Measurements from ENCODE around the gene IRF3.

The IRF3 gene

GRCh38 chr19:49652551-49653465 is 12.8 kb downstream of the IRF3 start:
- no peak for TF ChIP-seq CEBPB (IDR thresholded peaks at IDR 0.05)
- TF ChIP-seq YY1 (IDR thresholded peaks at IDR 0.05; ENCODE audit: low read depth), result no peak
- TF ChIP-seq USF1 (IDR thresholded peaks at IDR 0.05), result no peak
- no peak for TF ChIP-seq TEAD4 (IDR thresholded peaks at IDR 0.05)
- TF ChIP-seq MAX (IDR thresholded peaks at IDR 0.05), result no peak

GRCh38 chr19:49651820-49652550 is 13.7 kb downstream of the IRF3 start:
- TF ChIP-seq EP300 (IDR thresholded peaks at IDR 0.05; ENCODE audit: borderline replicate concordance) (no peak), TCF12 (IDR thresholded peaks at IDR 0.05; ENCODE audit: low read depth) (no peak), CEBPB (IDR thresholded peaks at IDR 0.05) (no peak), FOXM1 (IDR thresholded peaks at IDR 0.05; ENCODE audit: borderline replicate concordance, low read depth) (no peak), EGR1 (IDR thresholded peaks at IDR 0.05) (no peak), RAD21 (IDR thresholded peaks at IDR 0.05; ENCODE audit: low read depth) (no peak), NFIC (IDR thresholded peaks at IDR 0.05) (no peak)

- TF ChIP-seq CREB1 (IDR thresholded peaks at IDR 0.05; ENCODE audit: low read depth), result no peak
- TF ChIP-seq RAD21 (IDR thresholded peaks at IDR 0.05; ENCODE audit: low read depth), result no peak
- TF ChIP-seq FOXM1 (IDR thresholded peaks at IDR 0.05; ENCODE audit: borderline replicate concordance, low read depth), result no peak
- TF ChIP-seq EGR1 (IDR thresholded peaks at IDR 0.05), result no peak
- no peak for TF ChIP-seq MAX (IDR thresholded peaks at IDR 0.05)
- no peak for TF ChIP-seq TAF1 (IDR thresholded peaks at IDR 0.05; ENCODE audit: low read depth)
- no peak for TF ChIP-seq TCF12 (IDR thresholded peaks at IDR 0.05; ENCODE audit: low read depth)
- no peak for TF ChIP-seq USF1 (IDR thresholded peaks at IDR 0.05)
- no peak for TF ChIP-seq TEAD4 (IDR thresholded peaks at IDR 0.05)
- no peak for TF ChIP-seq EP300 (IDR thresholded peaks at IDR 0.05; ENCODE audit: borderline replicate concordance)
- no peak for TF ChIP-seq CEBPB (IDR thresholded peaks at IDR 0.05)
- TF ChIP-seq YY1 (IDR thresholded peaks at IDR 0.05; ENCODE audit: low read depth), result no peak
- no peak for TF ChIP-seq ZBTB7A (IDR thresholded peaks at IDR 0.05; ENCODE audit: low read depth)
- no peak for TF ChIP-seq NFIC (IDR thresholded peaks at IDR 0.05)
- TF ChIP-seq REST (IDR thresholded peaks at IDR 0.05; ENCODE audit: low read depth), result no peak
Measured at GRCh38 chr19:49651029-49651819, 14.4 kb downstream of the IRF3 start.

GRCh38 chr19:49646586-49646985 is 19.1 kb downstream of the IRF3 start:
- no peak for TF ChIP-seq MAX (IDR thresholded peaks at IDR 0.05)
- no peak for TF ChIP-seq TAF1 (IDR thresholded peaks at IDR 0.05; ENCODE audit: low read depth)
- TF ChIP-seq USF1 (IDR thresholded peaks at IDR 0.05), result no peak
- no peak for TF ChIP-seq REST (IDR thresholded peaks at IDR 0.05; ENCODE audit: low read depth)
- TF ChIP-seq FOXM1 (IDR thresholded peaks at IDR 0.05; ENCODE audit: borderline replicate concordance, low read depth), result no peak
- no peak for TF ChIP-seq EGR1 (IDR thresholded peaks at IDR 0.05)
- no peak for TF ChIP-seq EP300 (IDR thresholded peaks at IDR 0.05; ENCODE audit: borderline replicate concordance)
- TF ChIP-seq YY1 (IDR thresholded peaks at IDR 0.05; ENCODE audit: low read depth), result no peak
- no peak for TF ChIP-seq TEAD4 (IDR thresholded peaks at IDR 0.05)
- no peak for TF ChIP-seq ZBTB7A (IDR thresholded peaks at IDR 0.05; ENCODE audit: low read depth)
- TF ChIP-seq CREB1 (IDR thresholded peaks at IDR 0.05; ENCODE audit: low read depth), result no peak
- TF ChIP-seq RAD21 (IDR thresholded peaks at IDR 0.05; ENCODE audit: low read depth), result no peak
- no peak for TF ChIP-seq CEBPB (IDR thresholded peaks at IDR 0.05)
- TF ChIP-seq NFIC (IDR thresholded peaks at IDR 0.05), result no peak
- no peak for TF ChIP-seq TCF12 (IDR thresholded peaks at IDR 0.05; ENCODE audit: low read depth)
